Measurements from ENCODE around the gene ADIG. TPM values are rescaled to one million over a fixed set of nuclear protein-coding genes. Genes with fewer than 3 reads are reported as not detected.

Gene ADIG
- total and polyA plus RNA-seq, 2 of the 13 experiments (the other 11 are each of a cell fraction or from before 2014, with no cell fraction given) = 0.15 TPM; not detected in 1

DNA sequence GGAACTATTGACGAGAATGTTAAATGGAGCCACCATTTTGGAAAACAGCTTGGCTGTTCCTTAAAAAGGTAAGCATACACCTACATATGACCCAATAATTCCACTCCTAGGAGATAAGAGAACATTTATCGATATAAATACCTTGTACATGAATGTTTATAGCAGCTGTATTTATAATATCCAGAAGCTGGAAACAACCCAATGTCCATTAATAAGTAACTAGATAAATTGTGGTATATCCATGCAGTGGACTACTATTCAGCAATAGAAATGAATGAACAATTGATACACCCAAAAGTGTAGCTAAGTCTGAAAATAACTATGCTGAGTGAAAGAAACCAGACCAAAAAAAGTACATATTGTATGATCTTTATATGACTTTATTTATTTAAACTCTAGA is 42.2 kb upstream of the ADIG start:
- no TSS peak for BruUV-seq (replicated peaks)
- ChIA-PET CTCF (ENCODE audit: low intra/inter-chr PET ratio, low total read pairs) (no interaction called here), POLR2A (no interaction called here)
- Histone ChIP-seq H3K36me3 (replicated peaks in 1 of 2; ENCODE audit: control insufficient read depth in 1 of 2, insufficient read depth in 2 of 2, low read length in 2 of 2) (peaks cover 36 to 84% of the 10 kb centered on the region in 2 experiments), H3K27me3 (ENCODE audit: control insufficient read depth in 1 of 2, insufficient read depth in 2 of 2, low read length in 2 of 2) (no peaks in the 10 kb centered on the region), H3K4me1 (ENCODE audit: insufficient read depth, low read length) (no peaks in the 10 kb centered on the region), H2AFZ (ENCODE audit: low read length) (no peak overlapping the region), H4K20me1 (ENCODE audit: insufficient read depth, low read length) (no peaks in the 10 kb centered on the region), H3K9me3 (ENCODE audit: low read length) (no peaks in the 10 kb centered on the region), H3K4me3 (replicated peaks in 1 of 3; ENCODE audit: insufficient read depth in 1 of 3, low read depth in 2 of 3, low read length in 3 of 3) (no peak overlapping the region), H3K9ac (ENCODE audit: insufficient read depth, low read depth, low read length) (no peak overlapping the region), H3K79me2 (ENCODE audit: insufficient read depth, low read length) (no peaks in the 10 kb centered on the region), H3K4me2 (ENCODE audit: low read depth, low read length) (no peak overlapping the region), H3K27ac (ENCODE audit: extremely low read length, insufficient read depth, low read length) (no peak overlapping the region)
- TF ChIP-seq ZNF232 (CRISPR knock-in tag; IDR thresholded peaks at IDR 0.05; ENCODE audit: borderline replicate concordance) (no peak), RFX5 (IDR thresholded peaks at IDR 0.05; ENCODE audit: low read depth, low read length) (no peak), ZNF383 (CRISPR knock-in tag; IDR thresholded peaks at IDR 0.05; ENCODE audit: borderline replicate concordance) (no peak), RFX3 (CRISPR knock-in tag; IDR thresholded peaks at IDR 0.05) (no peak), ZNF792 (CRISPR knock-in tag; IDR thresholded peaks at IDR 0.05) (no peak), ZNF850 (CRISPR knock-in tag; conservative IDR thresholded peaks at IDR 0.05) (no peak), ZBTB1 (CRISPR knock-in tag; IDR thresholded peaks at IDR 0.05; ENCODE audit: borderline replicate concordance) (no peak)
- TF ChIP-seq, protein P1, sequence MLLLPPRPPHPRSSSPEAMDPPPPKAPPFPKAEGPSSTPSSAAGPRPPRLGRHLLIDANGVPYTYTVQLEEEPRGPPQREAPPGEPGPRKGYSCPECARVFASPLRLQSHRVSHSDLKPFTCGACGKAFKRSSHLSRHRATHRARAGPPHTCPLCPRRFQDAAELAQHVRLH (CRISPR knock-in tag; IDR thresholded peaks at IDR 0.05; ENCODE audit: borderline replicate concordance, low read depth) = no peak
- TF ChIP-seq, protein P2, sequence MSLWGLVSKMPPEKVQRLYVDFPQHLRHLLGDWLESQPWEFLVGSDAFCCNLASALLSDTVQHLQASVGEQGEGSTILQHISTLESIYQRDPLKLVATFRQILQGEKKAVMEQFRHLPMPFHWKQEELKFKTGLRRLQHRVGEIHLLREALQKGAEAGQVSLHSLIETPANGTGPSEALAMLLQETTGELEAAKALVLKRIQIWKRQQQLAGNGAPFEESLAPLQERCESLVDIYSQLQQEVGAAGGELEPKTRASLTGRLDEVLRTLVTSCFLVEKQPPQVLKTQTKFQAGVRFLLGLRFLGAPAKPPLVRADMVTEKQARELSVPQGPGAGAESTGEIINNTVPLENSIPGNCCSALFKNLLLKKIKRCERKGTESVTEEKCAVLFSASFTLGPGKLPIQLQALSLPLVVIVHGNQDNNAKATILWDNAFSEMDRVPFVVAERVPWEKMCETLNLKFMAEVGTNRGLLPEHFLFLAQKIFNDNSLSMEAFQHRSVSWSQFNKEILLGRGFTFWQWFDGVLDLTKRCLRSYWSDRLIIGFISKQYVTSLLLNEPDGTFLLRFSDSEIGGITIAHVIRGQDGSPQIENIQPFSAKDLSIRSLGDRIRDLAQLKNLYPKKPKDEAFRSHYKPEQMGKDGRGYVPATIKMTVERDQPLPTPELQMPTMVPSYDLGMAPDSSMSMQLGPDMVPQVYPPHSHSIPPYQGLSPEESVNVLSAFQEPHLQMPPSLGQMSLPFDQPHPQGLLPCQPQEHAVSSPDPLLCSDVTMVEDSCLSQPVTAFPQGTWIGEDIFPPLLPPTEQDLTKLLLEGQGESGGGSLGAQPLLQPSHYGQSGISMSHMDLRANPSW (CRISPR knock-in tag; IDR thresholded peaks at IDR 0.05; ENCODE audit: borderline replicate concordance) = no peak
- TF ChIP-seq, protein P3, sequence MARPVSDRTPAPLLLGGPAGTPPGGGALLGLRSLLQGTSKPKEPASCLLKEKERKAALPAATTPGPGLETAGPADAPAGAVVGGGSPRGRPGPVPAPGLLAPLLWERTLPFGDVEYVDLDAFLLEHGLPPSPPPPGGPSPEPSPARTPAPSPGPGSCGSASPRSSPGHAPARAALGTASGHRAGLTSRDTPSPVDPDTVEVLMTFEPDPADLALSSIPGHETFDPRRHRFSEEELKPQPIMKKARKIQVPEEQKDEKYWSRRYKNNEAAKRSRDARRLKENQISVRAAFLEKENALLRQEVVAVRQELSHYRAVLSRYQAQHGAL (CRISPR knock-in tag; IDR thresholded peaks at IDR 0.05; ENCODE audit: not compliant biosample characterization) = no peak
- no peak for DNase-seq (ENCODE audit: low spot score)
- WGBS (ENCODE audit: low lambda C conversion rate) = 96% methylated on average over 2 of the region's 2 CpGs
- FAIRE-seq = no peak
- intact Hi-C loops (cut with micrococcal nuclease; ENCODE audit: unreplicated experiment) (no loop called here), in situ Hi-C loops (cut with HindIII; ENCODE audit: extremely low pct_ligation_motif_present, low pct_unique_long_range_greater_than_20kb) (no loop called here)
- no peak for ATAC-seq

Measured in HepG2 (cell line).